Measurements from ENCODE around the gene PILRB.
"Not testable (repeated sequence)": the region's sequence is repeated elsewhere in the genome, so short reads cannot be mapped to it uniquely, and the experiment has no call there.

PILRB gene

DNA sequence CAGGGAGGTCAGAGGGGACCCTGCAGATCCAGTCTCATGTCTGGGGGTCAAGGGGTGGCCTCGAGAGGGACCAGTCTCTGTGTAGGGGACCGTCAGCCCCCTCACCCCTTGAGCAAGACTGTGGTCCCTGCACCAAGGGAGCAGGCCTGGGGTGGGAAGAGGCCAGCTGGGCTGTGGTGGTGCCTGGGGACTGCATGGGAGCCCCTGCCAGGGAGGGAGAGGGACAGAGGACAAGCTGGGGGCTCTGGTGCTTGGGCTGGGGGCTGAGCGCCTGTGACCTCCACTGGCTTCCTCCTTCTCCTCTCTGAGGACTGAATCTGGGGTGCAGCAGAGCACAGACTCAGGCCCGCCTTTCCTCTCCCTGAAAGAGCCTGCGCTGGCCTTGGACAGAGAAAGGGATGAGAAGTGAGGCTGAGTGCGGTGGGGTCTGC is 771 bp upstream of the PILRB start:
- no peak for DNase-seq

GRCh38 chr7:100358857-100359212 is 918 bp downstream of the PILRB start:
- no peak for DNase-seq

- DNase-seq: no peak
Observed at GRCh38 chr7:100360135-100360854, 2.4 kb downstream of the PILRB start.

DNA sequence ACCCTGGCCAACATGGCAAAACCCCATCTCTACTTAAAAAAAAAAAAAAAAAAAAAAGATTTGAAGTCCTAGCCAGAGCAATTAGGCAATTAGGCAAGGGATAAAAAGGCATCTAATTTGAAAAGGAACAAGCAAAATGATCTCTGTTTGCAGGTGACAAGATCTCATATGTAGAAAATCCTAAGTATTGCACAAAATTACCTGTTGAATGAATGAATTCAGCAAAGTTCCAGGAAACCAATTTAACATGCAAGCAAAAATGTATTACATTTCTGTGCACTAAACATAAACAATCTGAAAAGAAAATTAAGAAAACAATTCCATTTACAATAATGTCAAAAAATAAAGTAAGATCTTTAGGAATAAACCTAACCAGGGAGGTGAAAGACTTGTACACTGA is 5.2 kb downstream of the PILRB start:
- no peak for DNase-seq

DNA sequence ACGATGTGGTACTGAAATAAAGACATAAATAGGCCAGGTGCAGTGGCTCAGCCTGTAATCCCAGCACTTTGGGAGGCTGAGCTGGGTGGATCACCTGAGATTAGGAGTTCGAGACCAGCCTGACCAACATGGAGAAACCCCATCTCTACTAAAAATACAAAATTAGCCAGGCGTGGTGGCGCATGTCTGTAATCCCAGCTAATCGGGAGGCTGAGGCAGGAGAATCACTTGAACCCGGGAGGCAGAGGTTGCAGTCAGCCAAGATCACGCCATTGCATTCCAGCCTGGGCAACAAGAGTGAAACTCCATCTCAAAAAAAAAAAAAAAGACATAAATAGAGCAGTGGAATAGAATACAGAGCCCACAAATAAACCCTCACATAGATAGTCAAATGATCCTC is 5.9 kb downstream of the PILRB start:
- not testable (repeated sequence) for DNase-seq

DNA sequence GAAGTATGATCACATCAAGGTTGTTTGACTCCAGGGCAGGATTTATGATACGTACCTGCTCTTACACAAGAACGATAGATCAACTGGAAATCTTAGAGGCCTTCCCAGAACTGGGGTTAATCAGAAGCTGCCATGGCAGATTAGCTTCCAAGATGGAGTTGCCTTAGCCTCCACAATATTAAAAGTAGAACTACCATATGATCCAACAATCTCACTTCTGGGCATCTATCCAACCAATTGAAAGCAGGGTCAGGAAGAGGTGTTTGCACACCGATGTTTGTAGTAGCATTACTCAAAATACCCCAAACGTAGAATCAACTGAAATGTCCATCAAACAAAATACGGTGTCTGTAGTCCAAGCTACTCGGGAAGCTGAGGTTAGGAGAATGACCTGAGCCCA is 6.6 kb downstream of the PILRB start:
- DNase-seq: no peak

- not testable (repeated sequence) for DNase-seq
Observed at GRCh38 chr7:100365998-100366367, 8.1 kb downstream of the PILRB start.

DNA sequence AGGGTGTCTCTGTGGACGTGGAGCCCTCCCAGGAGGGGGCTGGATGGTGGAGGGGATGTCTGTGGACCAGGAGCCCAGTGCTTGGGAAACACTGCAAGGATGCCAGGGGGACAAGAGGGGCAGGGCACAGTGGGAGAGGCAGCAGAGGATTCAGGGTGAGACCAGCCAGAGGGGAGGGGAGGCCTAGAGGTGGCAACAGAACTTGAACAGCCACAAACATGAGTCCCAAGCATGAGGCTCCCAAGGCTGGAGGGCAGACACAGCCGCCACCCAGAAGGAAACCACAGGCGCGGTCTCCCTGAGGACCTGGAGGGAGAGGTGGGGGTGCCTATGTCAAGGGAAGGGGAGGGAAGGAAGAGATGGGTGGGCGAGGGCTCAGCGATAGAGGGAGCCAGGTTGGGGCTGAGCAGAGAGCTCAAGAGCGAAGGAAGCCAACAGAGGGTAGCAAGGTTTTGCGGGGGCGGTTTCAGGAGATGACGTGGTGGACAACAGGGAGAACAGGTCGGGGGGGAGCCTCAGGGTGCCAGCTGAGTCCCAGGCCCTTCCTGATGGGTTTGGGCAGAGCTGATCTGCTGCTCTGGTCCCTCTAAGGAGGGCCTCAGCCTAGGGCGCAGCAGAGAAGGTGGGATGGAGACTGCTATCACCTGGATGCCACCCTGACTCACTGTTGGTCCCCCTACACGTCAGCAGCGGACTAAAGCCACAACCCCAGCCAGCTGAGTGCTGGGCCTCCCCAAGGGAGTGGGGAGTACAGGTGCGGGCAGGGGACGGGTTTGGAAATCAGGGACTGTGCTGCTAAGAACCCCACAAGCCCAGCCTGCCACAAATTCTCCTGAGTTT is 8.7 kb downstream of the PILRB start:
- no peak for DNase-seq

DNA sequence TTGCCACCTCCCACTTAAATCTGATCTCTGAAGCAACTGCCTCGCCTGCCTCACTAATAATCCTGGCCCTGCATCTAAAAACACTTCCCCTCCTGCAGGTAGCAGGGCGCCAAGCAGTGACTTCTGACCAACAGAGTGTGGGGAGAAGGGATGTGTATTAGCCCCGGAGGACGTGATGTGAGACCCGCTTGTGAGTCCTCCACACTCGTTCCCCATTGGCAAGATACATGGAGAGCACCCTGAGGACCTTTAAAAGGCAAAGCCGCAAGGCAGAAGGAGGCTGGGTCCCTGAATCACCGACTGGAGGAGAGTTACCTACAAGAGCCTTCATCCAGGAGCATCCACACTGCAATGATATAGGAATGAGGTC is 9.3 kb downstream of the PILRB start:
- no peak for DNase-seq

DNA sequence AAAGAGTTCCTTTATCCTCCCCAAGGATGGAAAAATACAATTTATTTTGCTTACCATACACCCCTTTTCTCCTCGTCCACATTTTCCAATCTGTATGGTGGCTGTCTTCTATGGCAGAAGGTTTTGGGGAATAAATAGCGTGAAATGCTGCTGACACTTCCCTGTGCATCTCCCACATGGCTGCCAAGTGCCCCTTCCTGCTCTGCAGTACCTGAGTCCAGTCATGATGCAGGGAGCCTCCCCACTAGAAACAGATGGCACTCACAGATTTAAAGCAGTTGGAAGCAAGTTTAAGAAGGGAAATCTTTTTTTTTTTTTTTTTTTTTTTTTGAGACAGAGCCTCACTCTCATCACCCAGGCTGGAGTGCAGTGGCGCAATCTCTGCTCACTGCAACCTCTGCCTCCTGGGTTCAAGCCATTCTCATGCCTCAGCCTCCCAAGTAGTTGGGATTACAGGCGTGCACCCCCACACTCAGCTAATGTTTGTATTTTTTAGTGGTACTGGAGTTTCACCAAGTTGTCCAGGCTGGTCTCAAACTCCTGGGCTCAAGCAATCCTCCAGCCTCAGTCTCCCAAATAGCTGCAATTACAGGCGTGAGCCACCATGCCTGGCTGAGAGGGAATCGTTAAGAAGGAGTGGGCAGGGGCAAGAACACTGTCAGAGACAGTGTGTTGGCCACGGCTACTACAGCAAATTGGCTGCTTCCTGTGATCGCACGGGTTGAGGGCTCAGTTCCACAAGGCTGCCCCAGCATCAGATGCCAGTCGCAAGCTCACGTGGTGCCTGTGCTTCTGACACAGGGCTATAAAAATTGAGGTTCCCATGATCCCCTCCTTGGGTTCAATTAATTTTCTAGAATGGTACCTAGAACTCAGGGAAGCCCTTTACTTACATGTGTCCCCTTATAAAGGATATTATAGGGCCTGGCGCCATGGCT is 10.0 kb downstream of the PILRB start:
- DNase-seq: no peak

DNA sequence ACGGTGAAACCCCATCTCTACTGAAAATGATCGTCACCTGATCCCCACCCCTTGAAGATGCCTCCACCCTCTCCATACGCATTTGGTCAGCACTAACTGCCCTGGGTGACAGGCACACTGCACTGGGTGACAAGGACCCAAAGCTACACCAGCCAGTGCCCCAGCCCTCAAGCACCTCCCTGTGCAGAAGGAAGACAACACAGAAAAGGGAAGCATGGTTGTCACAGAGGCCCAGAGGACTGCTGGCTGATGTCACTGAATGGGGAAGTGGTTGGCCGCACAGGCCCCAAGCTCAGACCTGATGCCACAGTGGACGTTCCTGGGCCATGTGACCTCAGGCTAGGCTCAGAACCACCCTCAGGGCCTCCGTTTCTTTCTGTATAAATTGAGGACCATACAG is 11.2 kb downstream of the PILRB start:
- DNase-seq: no peak

DNA sequence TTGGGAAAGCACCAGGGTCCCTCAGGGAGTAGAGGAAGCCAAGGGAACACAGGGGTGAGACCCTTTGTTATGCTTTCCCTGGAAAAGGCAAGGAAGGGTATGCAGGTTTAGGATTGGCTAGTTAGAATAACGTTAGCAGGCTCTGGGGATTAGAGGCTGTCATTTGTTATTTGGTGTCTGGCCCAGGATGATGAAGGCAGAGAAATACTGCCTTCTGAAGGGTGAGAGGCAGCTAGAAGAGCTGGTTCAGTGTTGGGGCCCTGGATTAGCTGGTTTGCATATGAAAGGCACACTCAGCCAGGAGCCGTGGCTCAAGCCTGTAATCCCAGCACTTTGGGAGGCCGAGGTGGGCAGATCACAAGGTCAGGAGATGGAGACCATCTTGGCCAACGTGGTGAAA is 12.4 kb downstream of the PILRB start:
- no peak for DNase-seq

DNA sequence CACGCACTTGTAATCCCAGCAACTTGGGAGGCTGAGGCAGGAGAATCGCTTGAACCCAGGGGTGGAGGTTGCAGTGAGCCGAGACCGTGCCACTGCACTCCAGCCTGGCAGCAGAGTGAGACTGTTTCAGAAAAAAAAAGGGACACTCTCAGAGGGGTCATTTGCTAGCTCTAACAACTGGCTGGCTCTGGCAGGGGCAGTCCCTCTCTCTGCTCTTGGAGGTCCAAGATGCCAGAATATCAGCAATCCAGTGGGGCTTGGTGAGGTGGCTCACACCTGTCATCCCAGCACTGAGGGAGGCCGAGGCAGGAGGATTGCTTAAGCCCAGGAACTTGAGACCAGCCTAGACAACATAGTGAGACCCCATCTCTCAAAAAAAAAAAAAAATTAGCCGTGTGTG is 12.8 kb downstream of the PILRB start:
- DNase-seq: no peak

GRCh38 chr7:100371561-100372171 is 13.7 kb downstream of the PILRB start:
- DNase-seq: no peak

DNA sequence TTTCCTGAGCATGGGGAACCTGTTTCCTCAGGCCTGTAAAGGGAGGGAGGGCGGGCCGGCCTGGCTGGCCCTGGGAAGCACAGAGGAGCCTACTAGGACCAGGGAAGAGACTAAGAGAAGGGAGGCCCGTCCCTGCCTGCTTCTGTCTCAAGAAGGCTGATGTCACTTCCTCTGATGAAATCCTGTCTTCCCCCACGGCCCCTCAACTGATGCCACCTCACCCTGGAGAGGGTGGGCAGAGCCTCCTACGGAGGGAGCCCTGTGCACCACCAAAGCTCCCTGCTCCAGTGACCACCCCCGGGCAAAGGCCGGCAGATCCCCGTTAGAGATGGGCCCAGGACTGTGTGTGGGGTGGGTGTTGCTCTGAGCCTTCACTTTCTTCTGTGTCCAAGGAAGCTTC is 14.3 kb downstream of the PILRB start:
- no peak for DNase-seq

GRCh38 chr7:100372694-100373093 is 14.8 kb downstream of the PILRB start:
- no peak for DNase-seq

GRCh38 chr7:100373261-100373831 is 15.4 kb downstream of the PILRB start, which contains the start of gene PILRA:
Gene PILRA, plus strand, starts transcription at chr7:100373487. Its CDS starts 170 bp downstream, at chr7:100373657.
- no peak for DNase-seq

GRCh38 chr7:100373870-100374598 is 16.1 kb downstream of the PILRB start:
- not testable (repeated sequence) for DNase-seq

DNA sequence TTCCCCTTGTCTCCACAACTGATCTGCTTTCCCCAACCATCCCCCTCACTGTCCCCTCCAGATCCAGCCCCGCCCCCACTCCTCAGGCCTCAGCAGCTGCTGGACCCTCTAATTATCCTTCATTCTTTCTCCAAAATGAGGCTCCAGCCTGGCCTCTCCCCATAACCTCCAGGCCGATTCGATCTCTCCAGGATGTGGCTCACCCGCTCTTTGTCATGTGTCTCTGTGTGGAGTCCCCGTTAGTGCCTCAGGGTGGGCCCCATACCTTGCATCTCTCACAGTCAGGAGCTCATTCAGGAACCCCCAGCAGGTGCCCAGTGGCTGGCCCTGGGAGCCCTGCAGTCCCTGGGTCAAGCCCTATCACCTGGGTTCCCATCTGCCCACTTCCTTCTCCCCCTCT is 16.7 kb downstream of the PILRB start:
- no peak for DNase-seq

DNA sequence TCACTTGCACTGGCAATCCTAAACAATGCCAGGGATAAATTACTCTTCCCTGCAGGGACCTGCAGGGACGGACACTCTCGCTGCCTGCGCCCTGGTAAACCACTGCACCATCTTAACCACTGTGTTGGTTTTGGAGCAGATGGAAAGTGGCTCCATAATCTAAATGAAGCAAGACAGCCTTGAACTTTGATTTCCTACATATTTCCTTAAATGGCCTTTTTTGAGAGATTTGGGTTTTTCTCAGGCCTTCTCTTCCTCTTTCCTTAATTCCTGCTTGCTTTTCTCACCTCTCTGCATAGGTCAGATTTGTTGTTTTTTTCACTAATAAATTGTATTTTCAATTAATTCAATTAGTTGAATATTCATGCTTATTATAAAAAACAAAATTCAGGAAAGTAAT is 18.1 kb downstream of the PILRB start:
- DNase-seq: no peak

GRCh38 chr7:100378114-100378755 is 20.3 kb downstream of the PILRB start:
- DNase-seq: no peak

Data from NCI-H2227 treated with DMSO at 0.1 percent for 48 hours (cell line).